ENCODE results near the gene EFCAB7.

EFCAB7 gene

DNA sequence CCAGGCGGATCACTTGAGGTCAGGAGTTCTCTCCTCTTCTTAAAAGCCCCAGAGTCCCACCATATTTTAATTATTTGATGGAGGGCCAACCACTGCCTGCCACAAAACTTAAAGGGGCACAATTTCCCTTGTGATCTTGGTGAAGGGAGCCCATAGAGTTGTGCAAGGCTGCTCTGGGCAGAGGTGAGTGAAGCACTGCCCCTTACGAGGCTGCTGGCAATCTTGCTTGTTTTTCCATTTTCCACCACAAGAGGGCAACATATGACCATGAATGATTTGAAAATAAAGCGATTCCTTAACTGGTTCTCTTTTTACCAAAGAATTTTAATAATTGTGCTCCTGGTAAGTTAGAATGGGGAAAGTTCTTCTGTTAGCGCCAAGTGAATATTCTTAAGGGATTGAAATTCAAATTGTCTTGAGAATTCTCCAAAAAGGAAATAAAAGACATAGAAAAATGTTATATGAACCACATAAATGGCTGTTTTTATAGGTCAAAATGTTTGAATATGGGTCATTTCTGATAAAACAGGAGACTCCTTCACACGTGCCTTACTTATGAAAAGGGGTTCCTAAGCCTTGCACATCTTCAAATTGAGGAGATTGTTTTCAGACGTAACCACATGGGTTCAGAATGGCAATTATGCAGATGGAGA lies 92.6 kb downstream of the EFCAB7 start:
- Histone ChIP-seq H3K4me3 (ENCODE audit: insufficient read depth, low read depth, low read length, poor library complexity, severe bottlenecking) (no peak overlapping the region), H3K27me3 (replicated peaks; ENCODE audit: control insufficient read depth, insufficient read depth, low read length, poor library complexity, severe bottlenecking) (no peaks in the 10 kb centered on the region), H3K27ac (ENCODE audit: insufficient read depth, low read length, poor library complexity, severe bottlenecking) (no peak overlapping the region), H3K36me3 (ENCODE audit: control insufficient read depth, insufficient read depth, low read length) (no peaks in the 10 kb centered on the region), H3K9me3 (ENCODE audit: control insufficient read depth, low read length) (no peaks in the 10 kb centered on the region), H3K4me1 (ENCODE audit: control insufficient read depth, insufficient read depth, low read length, poor library complexity, severe bottlenecking) (no peaks in the 10 kb centered on the region)
- DNase-seq = peak; percentile 11 to 50 (median 22)

DNA sequence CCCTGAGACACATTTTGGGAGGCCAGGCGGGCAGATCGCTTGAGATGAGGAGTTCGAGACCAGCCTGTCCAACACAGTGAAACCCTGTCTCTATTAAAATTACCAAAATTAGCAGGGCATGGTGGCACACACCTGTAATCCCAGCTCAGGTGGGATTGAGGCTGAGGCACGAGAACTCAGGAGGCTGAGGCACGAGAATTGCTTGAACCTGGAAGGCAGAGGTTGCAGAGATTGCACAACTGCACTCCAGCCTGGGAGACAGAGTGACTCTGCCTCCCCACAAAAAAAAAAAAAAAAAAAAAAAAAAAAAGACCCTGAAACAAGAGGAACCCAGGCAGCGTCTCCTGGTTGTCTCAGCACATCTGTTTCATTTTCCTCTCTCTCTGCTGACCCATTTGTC lies 94.1 kb downstream of the EFCAB7 start:
- Histone ChIP-seq H3K36me3 (ENCODE audit: control insufficient read depth, insufficient read depth, low read length) (no peaks in the 10 kb centered on the region), H3K27me3 (replicated peaks; ENCODE audit: control insufficient read depth, insufficient read depth, low read length, poor library complexity, severe bottlenecking) (no peaks in the 10 kb centered on the region), H3K9me3 (ENCODE audit: control insufficient read depth, low read length) (no peaks in the 10 kb centered on the region), H3K27ac (ENCODE audit: insufficient read depth, low read length, poor library complexity, severe bottlenecking) (no peak overlapping the region), H3K4me3 (ENCODE audit: insufficient read depth, low read depth, low read length, poor library complexity, severe bottlenecking) (no peak overlapping the region), H3K4me1 (ENCODE audit: control insufficient read depth, insufficient read depth, low read length, poor library complexity, severe bottlenecking) (no peaks in the 10 kb centered on the region)
- no peak for DNase-seq

- no peak overlapping the region for H3K27ac ChIP-seq (ENCODE audit: insufficient read depth, low read length, poor library complexity, severe bottlenecking)
- H3K27me3 ChIP-seq (replicated peaks; ENCODE audit: control insufficient read depth, insufficient read depth, low read length, poor library complexity, severe bottlenecking) = no peaks in the 10 kb centered on the region
- no peaks in the 10 kb centered on the region for H3K9me3 ChIP-seq (ENCODE audit: control insufficient read depth, low read length)
- H3K36me3 ChIP-seq (ENCODE audit: control insufficient read depth, insufficient read depth, low read length) = no peaks in the 10 kb centered on the region
- no peak for DNase-seq
- H3K4me1 ChIP-seq (ENCODE audit: control insufficient read depth, insufficient read depth, low read length, poor library complexity, severe bottlenecking) = no peaks in the 10 kb centered on the region
- no peak overlapping the region for H3K4me3 ChIP-seq (ENCODE audit: insufficient read depth, low read depth, low read length, poor library complexity, severe bottlenecking)
Observed at GRCh38 chr1:63618011-63618410, 94.7 kb downstream of the EFCAB7 start.

DNA sequence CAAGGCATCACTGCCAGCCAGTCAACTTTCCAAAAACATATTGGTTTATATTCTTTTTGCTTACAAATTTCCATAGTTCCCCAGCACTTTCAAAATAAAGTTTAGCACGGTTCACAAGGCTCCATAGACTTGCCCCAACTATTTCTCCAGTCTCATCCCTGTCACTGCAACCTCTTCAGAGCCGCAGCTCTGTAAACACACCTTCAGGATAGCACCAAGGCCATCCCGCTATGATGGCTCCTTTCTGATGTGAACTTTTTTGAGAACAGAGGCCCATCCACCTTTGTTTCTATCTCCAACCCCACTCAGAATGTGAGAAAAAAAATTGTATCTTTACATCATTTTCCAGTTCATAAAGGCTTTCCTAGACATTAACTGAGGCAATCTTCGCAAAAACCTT lies 96.2 kb downstream of the EFCAB7 start:
- Histone ChIP-seq H3K27ac (ENCODE audit: insufficient read depth, low read length, poor library complexity, severe bottlenecking) (no peak overlapping the region), H3K36me3 (ENCODE audit: control insufficient read depth, insufficient read depth, low read length) (no peaks in the 10 kb centered on the region), H3K4me1 (ENCODE audit: control insufficient read depth, insufficient read depth, low read length, poor library complexity, severe bottlenecking) (no peaks in the 10 kb centered on the region), H3K9me3 (ENCODE audit: control insufficient read depth, low read length) (no peaks in the 10 kb centered on the region), H3K4me3 (ENCODE audit: insufficient read depth, low read depth, low read length, poor library complexity, severe bottlenecking) (no peak overlapping the region), H3K27me3 (replicated peaks; ENCODE audit: control insufficient read depth, insufficient read depth, low read length, poor library complexity, severe bottlenecking) (no peaks in the 10 kb centered on the region)
- DNase-seq = no peak

DNA sequence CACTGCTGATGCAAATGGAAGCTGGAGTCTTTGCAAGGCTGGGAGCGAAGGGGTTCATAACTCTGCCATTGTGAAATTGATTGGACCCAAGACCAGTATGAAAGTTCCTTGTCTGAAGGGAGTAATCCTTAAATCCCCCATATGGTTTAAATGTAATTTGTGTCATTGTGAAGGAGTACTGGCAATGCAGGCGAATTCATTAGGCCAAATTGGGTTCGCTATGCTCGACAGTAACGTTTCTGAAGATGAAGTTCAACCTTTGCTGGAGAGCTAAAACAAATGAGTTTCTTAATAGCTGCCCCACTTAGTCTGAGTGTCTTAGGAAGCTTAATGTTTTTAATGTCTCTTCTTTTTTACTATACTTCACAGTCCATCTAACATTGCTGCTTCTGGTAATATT lies 97.3 kb downstream of the EFCAB7 start:
- Histone ChIP-seq H3K9me3 (ENCODE audit: control insufficient read depth, low read length) (no peaks in the 10 kb centered on the region), H3K36me3 (ENCODE audit: control insufficient read depth, insufficient read depth, low read length) (no peaks in the 10 kb centered on the region), H3K4me3 (ENCODE audit: insufficient read depth, low read depth, low read length, poor library complexity, severe bottlenecking) (no peak overlapping the region), H3K27me3 (replicated peaks; ENCODE audit: control insufficient read depth, insufficient read depth, low read length, poor library complexity, severe bottlenecking) (no peaks in the 10 kb centered on the region), H3K4me1 (ENCODE audit: control insufficient read depth, insufficient read depth, low read length, poor library complexity, severe bottlenecking) (no peaks in the 10 kb centered on the region), H3K27ac (ENCODE audit: insufficient read depth, low read length, poor library complexity, severe bottlenecking) (no peak overlapping the region)
- DNase-seq = no peak

- Histone ChIP-seq H3K27me3 (replicated peaks; ENCODE audit: control insufficient read depth, insufficient read depth, low read length, poor library complexity, severe bottlenecking) (no peaks in the 10 kb centered on the region), H3K9me3 (ENCODE audit: control insufficient read depth, low read length) (no peaks in the 10 kb centered on the region), H3K27ac (ENCODE audit: insufficient read depth, low read length, poor library complexity, severe bottlenecking) (no peak overlapping the region), H3K36me3 (ENCODE audit: control insufficient read depth, insufficient read depth, low read length) (no peaks in the 10 kb centered on the region), H3K4me3 (ENCODE audit: insufficient read depth, low read depth, low read length, poor library complexity, severe bottlenecking) (no peak overlapping the region), H3K4me1 (ENCODE audit: control insufficient read depth, insufficient read depth, low read length, poor library complexity, severe bottlenecking) (no peaks in the 10 kb centered on the region)
- DNase-seq = no peak
Observed at GRCh38 chr1:63621075-63621474, 97.8 kb downstream of the EFCAB7 start.

- Histone ChIP-seq H3K27ac (ENCODE audit: insufficient read depth, low read length, poor library complexity, severe bottlenecking) (no peak overlapping the region), H3K27me3 (replicated peaks; ENCODE audit: control insufficient read depth, insufficient read depth, low read length, poor library complexity, severe bottlenecking) (no peaks in the 10 kb centered on the region)
- DNase-seq = no peak
Observed at GRCh38 chr1:63621698-63622097, 98.4 kb downstream of the EFCAB7 start.

More at GRCh38 chr1:63621698-63622097, 98.4 kb downstream of the EFCAB7 start:
- no peaks in the 10 kb centered on the region for H3K36me3 ChIP-seq (ENCODE audit: control insufficient read depth, insufficient read depth, low read length)
- no peaks in the 10 kb centered on the region for H3K4me1 ChIP-seq (ENCODE audit: control insufficient read depth, insufficient read depth, low read length, poor library complexity, severe bottlenecking)
- H3K9me3 ChIP-seq (ENCODE audit: control insufficient read depth, low read length) = no peaks in the 10 kb centered on the region
- H3K4me3 ChIP-seq (ENCODE audit: insufficient read depth, low read depth, low read length, poor library complexity, severe bottlenecking) = no peak overlapping the region

Measured in effector memory CD4-positive, alpha-beta T cell (primary cell).